ENCODE data around the gene APP. TPM values are rescaled to one million over a fixed set of nuclear protein-coding genes. Genes with fewer than 3 reads are reported as not detected.

Gene APP
- total RNA-seq, 1 experiment from 2014 or later, result 266 TPM

DNA sequence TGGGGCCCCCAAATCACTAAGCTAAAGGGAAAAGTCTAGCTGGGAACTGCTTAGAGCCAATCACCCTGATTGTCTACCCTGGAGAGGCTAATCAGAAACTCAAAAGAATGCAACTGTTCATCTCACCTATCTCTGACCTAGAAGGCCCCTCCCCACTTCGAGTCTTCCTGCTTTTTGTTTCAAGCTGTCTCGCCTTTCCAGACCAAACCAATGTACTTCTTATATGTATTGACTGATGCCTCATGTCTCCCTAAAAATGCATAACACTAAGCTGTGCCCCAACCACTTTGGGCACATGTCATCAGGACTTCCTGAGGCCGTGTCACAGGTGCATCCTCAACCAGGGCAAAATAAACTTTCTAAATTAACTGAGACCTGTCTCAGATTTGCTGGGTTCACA lies 209.5 kb downstream of the APP start:
- Histone ChIP-seq H3K27me3 (ENCODE audit: low read length) (no peaks in the 10 kb centered on the region), H3K79me2 (ENCODE audit: low read length) (peaks cover 5% of the 10 kb centered on the region; the same call in 1 of the 2 replicates), H3K4me2 (ENCODE audit: low read length) (no peak overlapping the region), H3K4me1 (ENCODE audit: insufficient read depth, low read length) (peaks cover 35% of the 10 kb centered on the region), H4K20me1 (ENCODE audit: low read length) (0 out of 2 replicates have a peak, but pooled peaks cover 3% of the 10 kb centered on the region), H3K36me3 (ENCODE audit: low read depth, low read length) (peaks cover 6% of the 10 kb centered on the region; the same call in 1 of the 2 replicates), H3K9ac (ENCODE audit: low read length) (no peak overlapping the region), H3F3A (ENCODE audit: low read length, unreplicated experiment) (peaks cover 6% of the 10 kb centered on the region), H2AFZ (ENCODE audit: low read length) (no peak overlapping the region), H3K27ac (ENCODE audit: low read length) (no peak overlapping the region), H3K9me3 (ENCODE audit: low read length) (no peaks in the 10 kb centered on the region), H3K4me3 (ENCODE audit: low read length) (no peak overlapping the region), H3K9me2 (replicated peaks; ENCODE audit: low read length) (no peaks in the 10 kb centered on the region)
- TF ChIP-seq EZH2phosphoT487 (IDR thresholded peaks at IDR 0.05; ENCODE audit: borderline replicate concordance, low read length), result no peak
- TF ChIP-seq EZH2 (IDR thresholded peaks at IDR 0.05; ENCODE audit: low read length, unreplicated experiment), result no peak
- TF ChIP-seq, protein P1, sequence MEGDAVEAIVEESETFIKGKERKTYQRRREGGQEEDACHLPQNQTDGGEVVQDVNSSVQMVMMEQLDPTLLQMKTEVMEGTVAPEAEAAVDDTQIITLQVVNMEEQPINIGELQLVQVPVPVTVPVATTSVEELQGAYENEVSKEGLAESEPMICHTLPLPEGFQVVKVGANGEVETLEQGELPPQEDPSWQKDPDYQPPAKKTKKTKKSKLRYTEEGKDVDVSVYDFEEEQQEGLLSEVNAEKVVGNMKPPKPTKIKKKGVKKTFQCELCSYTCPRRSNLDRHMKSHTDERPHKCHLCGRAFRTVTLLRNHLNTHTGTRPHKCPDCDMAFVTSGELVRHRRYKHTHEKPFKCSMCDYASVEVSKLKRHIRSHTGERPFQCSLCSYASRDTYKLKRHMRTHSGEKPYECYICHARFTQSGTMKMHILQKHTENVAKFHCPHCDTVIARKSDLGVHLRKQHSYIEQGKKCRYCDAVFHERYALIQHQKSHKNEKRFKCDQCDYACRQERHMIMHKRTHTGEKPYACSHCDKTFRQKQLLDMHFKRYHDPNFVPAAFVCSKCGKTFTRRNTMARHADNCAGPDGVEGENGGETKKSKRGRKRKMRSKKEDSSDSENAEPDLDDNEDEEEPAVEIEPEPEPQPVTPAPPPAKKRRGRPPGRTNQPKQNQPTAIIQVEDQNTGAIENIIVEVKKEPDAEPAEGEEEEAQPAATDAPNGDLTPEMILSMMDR (conservative IDR thresholded peaks at IDR 0.05; ENCODE audit: low read depth, low read length), result no peak
- intact Hi-C loops (cut with micrococcal nuclease), result no loop called here
- ChIA-PET POLR2A (ENCODE audit: unreplicated experiment) (no interaction called here), CTCF (no interaction called here)
- no peak for ATAC-seq
- no TSS peak for BruUV-seq (replicated peaks)
- no peak for DNase-seq

DNA sequence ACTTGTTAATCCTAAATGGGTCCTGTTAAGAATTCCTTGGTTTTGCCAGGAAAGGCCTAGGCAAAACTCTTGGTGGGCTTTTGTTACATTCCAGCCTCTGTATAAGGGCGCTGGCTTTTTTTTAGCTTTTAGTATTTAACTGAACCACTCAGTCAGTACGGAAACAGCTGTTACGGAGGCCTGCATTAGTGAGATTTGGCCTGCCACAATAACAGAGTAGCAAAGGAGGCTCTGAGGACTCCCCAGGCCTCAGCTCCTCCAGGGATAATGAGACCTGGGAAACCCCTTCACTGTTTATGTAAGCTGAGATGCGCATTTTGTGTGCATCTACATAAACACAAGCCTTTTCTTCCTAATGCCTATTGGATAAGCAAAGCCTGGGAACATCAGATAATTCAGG lies 210.2 kb downstream of the APP start:
- no peaks in the 10 kb centered on the region for H3K27me3 ChIP-seq (ENCODE audit: low read length)
- no peaks in the 10 kb centered on the region for H3K9me2 ChIP-seq (replicated peaks; ENCODE audit: low read length)
- CTCF ChIA-PET, result no interaction called here
- H3K27ac ChIP-seq (ENCODE audit: low read length), result no peak overlapping the region
- peaks cover 9% of the 10 kb centered on the region; the same call in 1 of the 2 replicates for H3K36me3 ChIP-seq (ENCODE audit: low read depth, low read length)
- no TSS peak for BruUV-seq (replicated peaks)
- TF ChIP-seq EZH2phosphoT487 (IDR thresholded peaks at IDR 0.05; ENCODE audit: borderline replicate concordance, low read length), result no peak
- TF ChIP-seq, protein P1 (conservative IDR thresholded peaks at IDR 0.05; ENCODE audit: low read depth, low read length), result no peak
- TF ChIP-seq EZH2 (IDR thresholded peaks at IDR 0.05; ENCODE audit: low read length, unreplicated experiment), result no peak
- intact Hi-C loops (cut with micrococcal nuclease), result no loop called here
- POLR2A ChIA-PET (ENCODE audit: unreplicated experiment), result no interaction called here
- H3K4me2 ChIP-seq (ENCODE audit: low read length), result no peak overlapping the region
- DNase-seq, result no peak
- H4K20me1 ChIP-seq (ENCODE audit: low read length), result no peaks in the 10 kb centered on the region
- no peak for ATAC-seq
- no peak overlapping the region for H2AFZ ChIP-seq (ENCODE audit: low read length)
- no peak overlapping the region for H3K9ac ChIP-seq (ENCODE audit: low read length)
- H3F3A ChIP-seq (ENCODE audit: low read length, unreplicated experiment), result peaks cover 6% of the 10 kb centered on the region
- peaks cover 5% of the 10 kb centered on the region; the same call in 1 of the 2 replicates for H3K79me2 ChIP-seq (ENCODE audit: low read length)
- no peak overlapping the region for H3K4me3 ChIP-seq (ENCODE audit: low read length)
- H3K4me1 ChIP-seq (ENCODE audit: insufficient read depth, low read length), result peaks cover 32% of the 10 kb centered on the region
- no peaks in the 10 kb centered on the region for H3K9me3 ChIP-seq (ENCODE audit: low read length)

DNA sequence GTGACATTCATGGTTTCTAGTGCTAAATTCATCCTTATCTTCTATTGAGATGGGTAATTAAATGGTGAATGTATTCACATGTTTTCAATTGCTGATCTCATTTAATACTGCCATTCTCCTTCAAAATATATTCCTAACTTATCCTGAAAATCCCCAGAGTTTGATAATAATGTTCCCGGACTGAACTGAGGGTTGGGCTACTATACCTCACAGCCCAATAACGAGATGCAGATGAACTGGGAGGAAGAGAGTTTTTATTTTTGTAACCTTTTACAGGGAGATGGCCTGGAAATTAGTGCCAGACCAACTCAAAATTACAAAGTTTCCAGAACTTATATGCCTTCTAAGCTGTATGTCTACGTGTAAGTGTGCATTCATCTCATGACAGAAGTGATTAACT lies 210.8 kb downstream of the APP start:
- ATAC-seq, result no peak
- no peak overlapping the region for H2AFZ ChIP-seq (ENCODE audit: low read length)
- H3F3A ChIP-seq (ENCODE audit: low read length, unreplicated experiment), result peaks cover 6% of the 10 kb centered on the region
- ChIA-PET CTCF (no interaction called here), POLR2A (ENCODE audit: unreplicated experiment) (no interaction called here)
- H3K79me2 ChIP-seq (ENCODE audit: low read length), result 0 out of 2 replicates have a peak, but pooled peaks cover 5% of the 10 kb centered on the region
- H3K27me3 ChIP-seq (ENCODE audit: low read length), result no peaks in the 10 kb centered on the region
- H3K4me2 ChIP-seq (ENCODE audit: low read length), result no peak overlapping the region
- H3K4me1 ChIP-seq (ENCODE audit: insufficient read depth, low read length), result peaks cover 32% of the 10 kb centered on the region
- DNase-seq, result no peak
- intact Hi-C loops (cut with micrococcal nuclease), result no loop called here
- no peak overlapping the region for H3K27ac ChIP-seq (ENCODE audit: low read length)
- H3K9ac ChIP-seq (ENCODE audit: low read length), result no peak overlapping the region
- H3K4me3 ChIP-seq (ENCODE audit: low read length), result no peak overlapping the region
- H4K20me1 ChIP-seq (ENCODE audit: low read length), result no peaks in the 10 kb centered on the region
- no peaks in the 10 kb centered on the region for H3K9me2 ChIP-seq (replicated peaks; ENCODE audit: low read length)
- H3K9me3 ChIP-seq (ENCODE audit: low read length), result no peaks in the 10 kb centered on the region
- H3K36me3 ChIP-seq (ENCODE audit: low read depth, low read length), result peaks cover 8% of the 10 kb centered on the region; the same call in 1 of the 2 replicates
- no TSS peak for BruUV-seq (replicated peaks)
- TF ChIP-seq EZH2 (IDR thresholded peaks at IDR 0.05; ENCODE audit: low read length, unreplicated experiment) (no peak), EZH2phosphoT487 (IDR thresholded peaks at IDR 0.05; ENCODE audit: borderline replicate concordance, low read length) (no peak)
- TF ChIP-seq, protein P1 (conservative IDR thresholded peaks at IDR 0.05; ENCODE audit: low read depth, low read length), result no peak

Measured in PC-3 (cell line).